ENCODE data around the gene ARMC3.

GRCh38 chr10:23040002-23040401 is 112.1 kb downstream of the ARMC3 start:
- TF ChIP-seq, protein P1, sequence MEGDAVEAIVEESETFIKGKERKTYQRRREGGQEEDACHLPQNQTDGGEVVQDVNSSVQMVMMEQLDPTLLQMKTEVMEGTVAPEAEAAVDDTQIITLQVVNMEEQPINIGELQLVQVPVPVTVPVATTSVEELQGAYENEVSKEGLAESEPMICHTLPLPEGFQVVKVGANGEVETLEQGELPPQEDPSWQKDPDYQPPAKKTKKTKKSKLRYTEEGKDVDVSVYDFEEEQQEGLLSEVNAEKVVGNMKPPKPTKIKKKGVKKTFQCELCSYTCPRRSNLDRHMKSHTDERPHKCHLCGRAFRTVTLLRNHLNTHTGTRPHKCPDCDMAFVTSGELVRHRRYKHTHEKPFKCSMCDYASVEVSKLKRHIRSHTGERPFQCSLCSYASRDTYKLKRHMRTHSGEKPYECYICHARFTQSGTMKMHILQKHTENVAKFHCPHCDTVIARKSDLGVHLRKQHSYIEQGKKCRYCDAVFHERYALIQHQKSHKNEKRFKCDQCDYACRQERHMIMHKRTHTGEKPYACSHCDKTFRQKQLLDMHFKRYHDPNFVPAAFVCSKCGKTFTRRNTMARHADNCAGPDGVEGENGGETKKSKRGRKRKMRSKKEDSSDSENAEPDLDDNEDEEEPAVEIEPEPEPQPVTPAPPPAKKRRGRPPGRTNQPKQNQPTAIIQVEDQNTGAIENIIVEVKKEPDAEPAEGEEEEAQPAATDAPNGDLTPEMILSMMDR (IDR thresholded peaks at IDR 0.05; ENCODE audit: insufficient read depth, low read depth, low read length) = no peak
- TF ChIP-seq EZH2 (IDR thresholded peaks at IDR 0.05; ENCODE audit: insufficient read depth, low read length) = no peak

All from astrocyte (in vitro differentiated cells and primary cell).